Nephron (organoid): ENCODE results near the gene COG6.

Experiments
- H3K27ac Mint-ChIP-seq, 3 experiments: 2 replicates each; pipeline ENCODE4 v1.8.0; 2020; ENCODE audit warnings: mixed read lengths in 3 of 3, mild to moderate bottlenecking in 2 of 3, moderate library complexity in 1 of 3
- H3K27me3 Mint-ChIP-seq: 2 replicates; pipeline ENCODE4 v1.8.0; 2021; ENCODE audit warnings: low read depth, mild to moderate bottlenecking, moderate library complexity, mixed read lengths
- H3K36me3 Mint-ChIP-seq: 2 replicates; pipeline ENCODE4 v1.8.0; 2020; ENCODE audit warnings: low read depth, mixed read lengths
- H3K4me1 Mint-ChIP-seq: 2 replicates; pipeline ENCODE4 v1.8.0; 2020; ENCODE audit warnings: mixed read lengths
- H3K4me3 Mint-ChIP-seq, 3 experiments: 2 replicates each; pipeline ENCODE4 v1.8.0; 2020; ENCODE audit warnings: mild to moderate bottlenecking in 3 of 3, mixed read lengths in 3 of 3, moderate library complexity in 2 of 3
- H3K9me3 Mint-ChIP-seq: 2 replicates; pipeline ENCODE4 v1.8.0; 2020; ENCODE audit warnings: mixed read lengths
- CTCF ChIP-seq, 3 experiments: fragments of 200-600 bp; sonication (generic); IDR thresholded peaks; one replicate each; pipeline ENCODE4 v1.5.0; 2021; ENCODE audit warnings: antibody characterized with exemption in 3 of 3; ENCODE audit not compliant: unreplicated experiment in 3 of 3

The COG6 gene

GRCh38 chr13:39766464-39767158 is 111.1 kb downstream of the COG6 start:
- TF ChIP-seq CTCF (IDR thresholded peaks at IDR 0.05; ENCODE audit: unreplicated experiment in 3 of 3), result no peak
- H3K4me3 Mint-ChIP-seq, result no peak overlapping the region
- H3K9me3 Mint-ChIP-seq, result peaks cover 6% of the 10 kb centered on the region
- H3K4me1 Mint-ChIP-seq, result peaks cover 27% of the 10 kb centered on the region
- peaks cover 3% of the 10 kb centered on the region for H3K27me3 Mint-ChIP-seq
- peak overlapping the region in 2 of 3 experiments; percentile 9 to 79 for H3K27ac Mint-ChIP-seq
- H3K36me3 Mint-ChIP-seq, result no peaks in the 10 kb centered on the region

GRCh38 chr13:39767791-39768517 is 112.5 kb downstream of the COG6 start:
- H3K36me3 Mint-ChIP-seq, result no peaks in the 10 kb centered on the region
- H3K9me3 Mint-ChIP-seq, result no peaks in the 10 kb centered on the region
- no peak overlapping the region for H3K4me3 Mint-ChIP-seq
- no peak for TF ChIP-seq CTCF (IDR thresholded peaks at IDR 0.05; ENCODE audit: unreplicated experiment in 3 of 3)
- peak overlapping the region in 2 of 3 experiments; percentile 10 to 79 for H3K27ac Mint-ChIP-seq
- peaks cover 3% of the 10 kb centered on the region for H3K27me3 Mint-ChIP-seq
- H3K4me1 Mint-ChIP-seq, result peaks cover 27% of the 10 kb centered on the region

GRCh38 chr13:39768962-39769361 is 113.5 kb downstream of the COG6 start:
- no peaks in the 10 kb centered on the region for H3K9me3 Mint-ChIP-seq
- no peak for TF ChIP-seq CTCF (IDR thresholded peaks at IDR 0.05; ENCODE audit: unreplicated experiment in 3 of 3)
- H3K36me3 Mint-ChIP-seq, result no peaks in the 10 kb centered on the region
- no peak overlapping the region for H3K4me3 Mint-ChIP-seq
- no peak overlapping the region for H3K27ac Mint-ChIP-seq
- H3K27me3 Mint-ChIP-seq, result peaks cover 3% of the 10 kb centered on the region
- peaks cover 27% of the 10 kb centered on the region for H3K4me1 Mint-ChIP-seq

- TF ChIP-seq CTCF (IDR thresholded peaks at IDR 0.05; ENCODE audit: unreplicated experiment in 3 of 3), result no peak
These were observed 115.0 kb downstream of the COG6 start for GRCh38 chr13:39770221-39771090.

GRCh38 chr13:39773833-39774232 is 118.4 kb downstream of the COG6 start:
- Mint-ChIP-seq H3K9me3 (peaks cover 4% of the 10 kb centered on the region), H3K27me3 (peaks cover 3% of the 10 kb centered on the region), H3K4me3 (no peak overlapping the region), H3K36me3 (no peaks in the 10 kb centered on the region), H3K27ac (no peak overlapping the region), H3K4me1 (peaks cover 3% of the 10 kb centered on the region)
- TF ChIP-seq CTCF (IDR thresholded peaks at IDR 0.05; ENCODE audit: unreplicated experiment in 3 of 3), result no peak

More at GRCh38 chr13:39770221-39771090, 115.0 kb downstream of the COG6 start:
- Mint-ChIP-seq H3K27me3 (peaks cover 3% of the 10 kb centered on the region), H3K27ac (no peak overlapping the region), H3K9me3 (no peaks in the 10 kb centered on the region), H3K36me3 (no peaks in the 10 kb centered on the region), H3K4me3 (no peak overlapping the region), H3K4me1 (peaks cover 27% of the 10 kb centered on the region)
